Activated CD8-positive, alpha-beta memory T cell treated with anti-CD3 and anti-CD28 coated beads for 24 hours (primary cell): ENCODE measurements around the gene LST1.

Experiments used
- DNase-seq: peaks from one replicate; pipeline ENCODE4 v3.0.0-alpha.2; 2020

Gene LST1

DNA sequence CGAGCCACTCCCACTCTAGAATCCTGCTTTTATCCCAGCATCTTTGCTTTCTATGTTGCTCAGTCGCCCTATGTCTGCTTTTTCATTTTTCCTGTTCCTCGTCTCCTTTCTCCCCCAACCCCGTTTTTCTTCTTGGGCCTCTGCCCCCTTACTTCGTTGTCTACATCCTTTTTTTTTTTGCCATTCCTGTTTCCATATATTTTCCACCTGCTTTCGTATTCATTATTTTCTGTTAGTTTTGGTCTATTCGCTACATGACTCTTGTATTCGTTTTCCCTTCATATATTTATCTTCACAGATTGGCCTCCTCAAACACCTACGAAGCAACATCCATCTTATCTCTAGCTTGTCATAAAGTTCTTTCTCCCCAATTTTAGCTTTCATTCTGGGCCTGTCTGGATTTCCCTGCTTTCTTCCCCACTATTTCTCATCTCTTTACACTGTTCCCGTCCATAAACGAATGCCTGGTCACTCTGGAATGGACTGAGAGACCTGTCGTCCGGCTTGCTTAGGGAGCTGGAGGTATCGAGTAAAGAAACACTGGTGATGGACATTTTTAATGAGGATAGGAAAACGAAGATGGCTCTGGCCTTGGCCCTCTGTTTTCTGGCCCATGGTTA is 35.4 kb downstream of the LST1 start:
- DNase-seq: no peak

GRCh38 chr6:31621991-31622390 is 35.9 kb downstream of the LST1 start:
- DNase-seq: no peak

DNA sequence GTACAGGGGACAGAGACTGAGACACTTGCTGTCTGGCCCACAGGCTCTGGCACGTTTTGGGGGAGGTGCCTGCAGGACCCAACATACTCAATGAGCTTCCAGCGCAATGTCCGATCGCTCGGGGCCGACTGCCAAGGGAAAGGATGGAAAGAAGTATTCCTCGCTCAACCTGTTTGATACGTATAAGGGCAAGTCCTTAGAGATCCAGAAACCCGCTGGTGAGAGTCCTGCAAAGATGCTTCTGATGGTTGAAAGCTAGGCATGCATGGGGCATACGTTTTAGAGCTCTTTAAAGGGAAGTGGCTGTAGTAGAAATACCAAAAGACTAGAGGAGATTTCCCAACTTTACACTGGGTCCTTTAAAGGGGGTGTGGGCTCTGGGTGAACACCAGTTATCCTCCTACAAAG is 36.6 kb downstream of the LST1 start:
- no peak for DNase-seq

- DNase-seq: no peak
These were observed 38.0 kb downstream of the LST1 start for GRCh38 chr6:31624070-31624469.

- DNase-seq: no peak
These were observed 40.9 kb downstream of the LST1 start for GRCh38 chr6:31626952-31627351.

- no peak for DNase-seq
These were observed 41.7 kb downstream of the LST1 start for GRCh38 chr6:31627690-31628287.

DNA sequence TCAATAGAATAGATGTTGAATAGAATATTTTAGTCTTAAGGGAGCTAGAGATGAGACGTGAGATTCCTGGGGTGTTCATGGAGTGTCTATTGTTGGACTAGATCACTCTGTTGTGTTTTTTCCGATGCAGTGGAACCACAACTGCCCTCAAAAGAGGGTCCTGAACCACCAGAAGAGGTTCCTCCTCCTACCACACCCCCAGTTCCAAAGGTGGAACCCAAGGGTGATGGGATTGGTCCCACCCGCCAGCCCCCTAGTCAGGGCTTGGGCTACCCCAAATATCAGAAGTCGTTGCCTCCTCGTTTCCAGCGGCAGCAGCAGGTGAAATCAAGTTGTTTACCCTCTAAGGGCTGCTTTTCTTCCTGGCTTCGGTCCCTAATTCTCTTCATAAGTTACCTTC is 42.9 kb downstream of the LST1 start:
- no peak for DNase-seq

DNA sequence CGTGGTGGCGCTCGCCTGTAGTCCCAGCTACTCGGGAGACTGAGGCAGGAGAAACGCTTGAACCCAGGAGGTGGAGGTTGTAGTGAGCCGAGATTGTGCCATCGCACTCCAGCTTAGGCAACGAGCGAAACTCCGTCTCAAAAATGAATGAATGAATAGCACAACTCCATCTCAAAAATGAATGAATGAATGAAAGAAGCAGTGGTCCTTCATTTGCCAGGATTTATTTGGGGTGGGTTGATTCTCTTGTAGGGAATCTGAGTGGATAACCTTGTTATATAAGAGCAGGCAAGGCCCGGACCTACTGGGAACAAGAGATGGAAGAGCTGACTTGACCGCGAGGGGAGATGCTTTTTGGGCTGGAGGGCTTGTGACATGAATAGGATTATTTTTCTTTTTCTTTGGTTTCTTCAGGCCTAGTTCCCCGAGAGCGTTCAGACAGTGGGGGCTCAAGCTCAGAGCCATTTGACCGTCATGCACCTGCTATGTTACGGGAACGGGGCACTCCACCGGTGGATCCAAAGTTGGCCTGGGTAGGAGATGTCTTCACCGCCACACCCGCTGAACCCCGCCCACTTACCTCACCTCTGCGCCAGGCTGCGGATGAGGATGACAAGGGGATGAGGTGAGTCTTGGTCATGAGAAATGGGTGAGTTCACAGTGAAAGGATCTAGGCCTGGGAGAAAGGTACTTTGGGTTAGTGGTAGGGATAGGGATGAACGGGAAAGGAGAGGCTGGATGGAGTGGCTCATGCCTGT is 44.3 kb downstream of the LST1 start:
- no peak for DNase-seq

DNA sequence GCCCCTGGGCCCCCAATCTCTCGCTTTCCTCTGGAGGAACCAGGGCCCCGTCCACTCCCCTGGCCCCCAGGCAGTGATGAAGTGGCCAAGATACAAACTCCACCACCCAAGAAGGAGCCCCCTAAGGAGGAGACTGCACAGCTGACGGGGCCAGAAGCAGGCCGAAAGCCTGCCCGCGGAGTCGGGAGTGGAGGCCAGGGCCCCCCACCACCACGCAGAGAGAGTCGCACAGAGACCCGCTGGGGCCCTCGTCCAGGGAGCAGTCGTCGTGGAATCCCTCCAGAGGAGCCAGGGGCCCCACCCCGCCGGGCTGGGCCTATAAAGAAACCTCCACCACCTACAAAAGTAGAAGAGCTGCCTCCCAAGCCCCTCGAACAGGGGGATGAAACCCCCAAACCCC is 45.1 kb downstream of the LST1 start:
- no peak for DNase-seq

GRCh38 chr6:31631681-31632278 is 45.7 kb downstream of the LST1 start:
- DNase-seq: no peak

- no peak for DNase-seq
These were observed 46.3 kb downstream of the LST1 start for GRCh38 chr6:31632279-31632946.

- no peak for DNase-seq
These were observed 47.4 kb downstream of the LST1 start for GRCh38 chr6:31633447-31633846.

- no peak for DNase-seq
These were observed 48.1 kb downstream of the LST1 start for GRCh38 chr6:31634131-31634530.

DNA sequence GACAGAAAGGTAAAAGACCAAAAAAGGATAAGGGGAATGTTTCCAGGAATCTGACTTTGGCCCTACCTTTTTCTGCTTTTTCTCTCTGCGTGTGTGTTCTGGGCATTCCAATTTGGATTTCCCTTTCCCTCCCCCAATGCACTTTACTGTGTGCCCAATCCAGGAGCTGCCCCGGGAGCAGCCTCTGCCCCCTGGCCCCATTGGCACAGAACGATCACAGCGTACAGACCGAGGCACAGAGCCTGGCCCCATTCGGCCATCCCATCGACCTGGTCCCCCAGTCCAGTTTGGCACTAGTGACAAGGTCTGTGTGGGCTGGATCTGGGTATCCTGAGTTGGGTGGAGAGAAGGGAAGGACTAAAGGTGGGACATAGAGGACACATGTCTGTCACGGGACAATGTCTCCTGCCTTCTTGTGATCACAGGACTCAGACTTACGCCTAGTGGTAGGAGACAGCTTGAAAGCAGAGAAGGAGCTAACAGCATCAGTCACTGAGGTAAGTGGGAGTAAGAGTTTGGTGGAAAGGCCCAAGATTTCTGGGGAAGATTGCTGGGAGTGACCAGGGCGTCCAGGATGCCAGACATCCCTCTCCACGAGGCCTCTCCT is 49.0 kb downstream of the LST1 start:
- DNase-seq: no peak

DNA sequence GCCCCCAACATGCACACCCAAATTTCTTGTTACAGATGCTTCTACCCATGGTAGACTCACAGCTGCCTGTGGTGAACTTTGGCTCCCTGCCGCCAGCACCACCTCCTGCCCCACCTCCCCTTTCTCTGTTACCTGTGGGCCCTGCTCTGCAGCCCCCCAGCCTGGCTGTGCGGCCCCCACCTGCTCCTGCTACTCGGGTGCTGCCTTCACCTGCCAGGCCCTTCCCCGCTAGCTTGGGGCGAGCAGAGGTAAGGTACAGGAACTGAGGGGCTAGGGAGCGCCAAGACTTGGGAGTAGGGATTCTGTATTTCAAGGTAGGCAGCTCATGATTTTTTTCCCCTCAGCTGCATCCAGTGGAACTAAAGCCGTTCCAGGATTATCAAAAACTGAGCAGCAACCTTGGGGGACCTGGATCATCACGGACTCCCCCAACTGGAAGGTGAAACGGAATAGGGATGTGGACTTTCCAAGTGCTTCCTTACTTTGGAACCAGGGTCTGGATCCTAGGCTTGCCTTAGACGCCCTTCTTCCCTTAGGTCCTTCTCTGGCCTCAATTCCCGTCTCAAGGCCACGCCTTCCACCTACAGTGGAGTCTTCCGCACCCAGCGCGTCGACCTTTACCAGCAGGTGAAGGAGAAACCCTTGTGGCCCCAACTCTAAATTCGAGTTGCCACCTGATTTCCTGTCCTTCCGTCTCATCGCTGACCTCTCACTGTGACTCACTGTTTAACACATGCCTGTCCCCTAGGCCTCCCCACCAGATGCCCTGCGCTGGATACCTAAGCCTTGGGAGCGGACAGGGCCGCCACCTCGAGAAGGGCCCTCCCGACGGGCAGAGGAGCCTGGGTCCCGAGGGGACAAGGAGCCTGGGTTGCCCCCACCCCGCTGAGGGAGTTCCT is 50.9 kb downstream of the LST1 start:
- no peak for DNase-seq
